Measurements from ENCODE around the gene ATP6V0E1. TPM values are rescaled to one million over a fixed set of nuclear protein-coding genes. Genes with fewer than 3 reads are reported as not detected.

The ATP6V0E1 gene
- total and polyA plus RNA-seq, 2 experiments from 2014 or later: 75.9 to 250 TPM

DNA sequence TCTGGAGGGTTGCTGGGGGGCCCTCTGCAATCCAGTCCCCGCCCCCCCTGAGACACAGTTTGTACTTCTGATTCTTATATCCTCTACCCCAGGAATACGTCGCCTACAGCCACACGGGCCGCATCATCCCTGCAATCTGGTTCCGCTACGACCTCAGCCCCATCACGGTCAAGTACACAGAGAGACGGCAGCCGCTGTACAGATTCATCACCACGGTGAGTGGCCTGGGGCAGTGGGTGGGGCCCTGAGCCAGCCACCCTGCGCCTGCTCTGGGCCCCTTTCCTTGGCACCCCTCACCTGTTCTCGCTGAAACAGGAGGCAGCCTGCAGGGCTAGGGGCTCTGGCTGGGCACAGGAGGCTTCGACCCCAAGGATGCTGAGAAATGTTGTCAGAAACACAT, 48.5 kb upstream of the ATP6V0E1 start:
- Mint-ChIP-seq H3K9me3 (no peaks in the 10 kb centered on the region), H3K4me3 (no peak overlapping the region), H3K4me1 (peaks cover 2% of the 10 kb centered on the region; the same call in 1 of the 3 replicates), H3K27me3 (ENCODE audit: insufficient read depth, low read depth, poor library complexity) (peaks cover 6% of the 10 kb centered on the region), H3K27ac (no peak overlapping the region), H3K36me3 (ENCODE audit: low read depth) (peaks cover 55% of the 10 kb centered on the region)
- no peaks in the 10 kb centered on the region for H3K4me1 ChIP-seq (ENCODE audit: insufficient read depth)
- H3K9me2 ChIP-seq (ENCODE audit: insufficient read depth): no peaks in the 10 kb centered on the region
- no peak overlapping the region for H3K4me3 ChIP-seq
- peaks cover 15% of the 10 kb centered on the region for H4K20me1 ChIP-seq (replicated peaks; ENCODE audit: insufficient read depth)
- H3K27ac ChIP-seq (ENCODE audit: low read depth): no peak overlapping the region
- H3K27me3 ChIP-seq (ENCODE audit: insufficient read depth): no peaks in the 10 kb centered on the region
- 0 out of 2 replicates have a peak, but pooled peaks cover 3% of the 10 kb centered on the region for H3F3A ChIP-seq (replicated peaks; ENCODE audit: low read depth)
- H3K79me2 ChIP-seq (replicated peaks; ENCODE audit: insufficient read depth): no peaks in the 10 kb centered on the region
- H3K4me2 ChIP-seq: no peak overlapping the region
- no peak overlapping the region for H2AFZ ChIP-seq
- ATAC-seq (no peak), DNase-seq (ENCODE audit: low spot score) (no peak)
- H3K36me3 ChIP-seq (ENCODE audit: insufficient read depth): peaks cover 5% of the 10 kb centered on the region; the same call in 1 of the 2 replicates
- TF ChIP-seq ZNF462 (CRISPR knock-in tag; IDR thresholded peaks at IDR 0.05): no peak
- TF ChIP-seq, protein P1, sequence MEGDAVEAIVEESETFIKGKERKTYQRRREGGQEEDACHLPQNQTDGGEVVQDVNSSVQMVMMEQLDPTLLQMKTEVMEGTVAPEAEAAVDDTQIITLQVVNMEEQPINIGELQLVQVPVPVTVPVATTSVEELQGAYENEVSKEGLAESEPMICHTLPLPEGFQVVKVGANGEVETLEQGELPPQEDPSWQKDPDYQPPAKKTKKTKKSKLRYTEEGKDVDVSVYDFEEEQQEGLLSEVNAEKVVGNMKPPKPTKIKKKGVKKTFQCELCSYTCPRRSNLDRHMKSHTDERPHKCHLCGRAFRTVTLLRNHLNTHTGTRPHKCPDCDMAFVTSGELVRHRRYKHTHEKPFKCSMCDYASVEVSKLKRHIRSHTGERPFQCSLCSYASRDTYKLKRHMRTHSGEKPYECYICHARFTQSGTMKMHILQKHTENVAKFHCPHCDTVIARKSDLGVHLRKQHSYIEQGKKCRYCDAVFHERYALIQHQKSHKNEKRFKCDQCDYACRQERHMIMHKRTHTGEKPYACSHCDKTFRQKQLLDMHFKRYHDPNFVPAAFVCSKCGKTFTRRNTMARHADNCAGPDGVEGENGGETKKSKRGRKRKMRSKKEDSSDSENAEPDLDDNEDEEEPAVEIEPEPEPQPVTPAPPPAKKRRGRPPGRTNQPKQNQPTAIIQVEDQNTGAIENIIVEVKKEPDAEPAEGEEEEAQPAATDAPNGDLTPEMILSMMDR (conservative IDR thresholded peaks at IDR 0.05; ENCODE audit: low read depth in 2 of 2): no peak
- no peak for TF ChIP-seq ZNF114 (CRISPR knock-in tag; IDR thresholded peaks at IDR 0.05)
- TF ChIP-seq NANOG (IDR thresholded peaks at IDR 0.05; ENCODE audit: borderline replicate concordance): no peak
- no peak for TF ChIP-seq JUNB (IDR thresholded peaks at IDR 0.05; ENCODE audit: unreplicated experiment)
- TF ChIP-seq EZH2 (IDR thresholded peaks at IDR 0.05; ENCODE audit: low read depth, unreplicated experiment): no peak
- no peak for TF ChIP-seq EZH2phosphoT487 (IDR thresholded peaks at IDR 0.05; ENCODE audit: unreplicated experiment)
- no peak for TF ChIP-seq ZNF331 (CRISPR knock-in tag; IDR thresholded peaks at IDR 0.05; ENCODE audit: low read depth)
- TF ChIP-seq STAT1 (IDR thresholded peaks at IDR 0.05; ENCODE audit: unreplicated experiment): no peak
- TF ChIP-seq, protein P2, sequence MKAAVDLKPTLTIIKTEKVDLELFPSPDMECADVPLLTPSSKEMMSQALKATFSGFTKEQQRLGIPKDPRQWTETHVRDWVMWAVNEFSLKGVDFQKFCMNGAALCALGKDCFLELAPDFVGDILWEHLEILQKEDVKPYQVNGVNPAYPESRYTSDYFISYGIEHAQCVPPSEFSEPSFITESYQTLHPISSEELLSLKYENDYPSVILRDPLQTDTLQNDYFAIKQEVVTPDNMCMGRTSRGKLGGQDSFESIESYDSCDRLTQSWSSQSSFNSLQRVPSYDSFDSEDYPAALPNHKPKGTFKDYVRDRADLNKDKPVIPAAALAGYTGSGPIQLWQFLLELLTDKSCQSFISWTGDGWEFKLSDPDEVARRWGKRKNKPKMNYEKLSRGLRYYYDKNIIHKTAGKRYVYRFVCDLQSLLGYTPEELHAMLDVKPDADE (IDR thresholded peaks at IDR 0.05): no peak
- TF ChIP-seq, protein P3, sequence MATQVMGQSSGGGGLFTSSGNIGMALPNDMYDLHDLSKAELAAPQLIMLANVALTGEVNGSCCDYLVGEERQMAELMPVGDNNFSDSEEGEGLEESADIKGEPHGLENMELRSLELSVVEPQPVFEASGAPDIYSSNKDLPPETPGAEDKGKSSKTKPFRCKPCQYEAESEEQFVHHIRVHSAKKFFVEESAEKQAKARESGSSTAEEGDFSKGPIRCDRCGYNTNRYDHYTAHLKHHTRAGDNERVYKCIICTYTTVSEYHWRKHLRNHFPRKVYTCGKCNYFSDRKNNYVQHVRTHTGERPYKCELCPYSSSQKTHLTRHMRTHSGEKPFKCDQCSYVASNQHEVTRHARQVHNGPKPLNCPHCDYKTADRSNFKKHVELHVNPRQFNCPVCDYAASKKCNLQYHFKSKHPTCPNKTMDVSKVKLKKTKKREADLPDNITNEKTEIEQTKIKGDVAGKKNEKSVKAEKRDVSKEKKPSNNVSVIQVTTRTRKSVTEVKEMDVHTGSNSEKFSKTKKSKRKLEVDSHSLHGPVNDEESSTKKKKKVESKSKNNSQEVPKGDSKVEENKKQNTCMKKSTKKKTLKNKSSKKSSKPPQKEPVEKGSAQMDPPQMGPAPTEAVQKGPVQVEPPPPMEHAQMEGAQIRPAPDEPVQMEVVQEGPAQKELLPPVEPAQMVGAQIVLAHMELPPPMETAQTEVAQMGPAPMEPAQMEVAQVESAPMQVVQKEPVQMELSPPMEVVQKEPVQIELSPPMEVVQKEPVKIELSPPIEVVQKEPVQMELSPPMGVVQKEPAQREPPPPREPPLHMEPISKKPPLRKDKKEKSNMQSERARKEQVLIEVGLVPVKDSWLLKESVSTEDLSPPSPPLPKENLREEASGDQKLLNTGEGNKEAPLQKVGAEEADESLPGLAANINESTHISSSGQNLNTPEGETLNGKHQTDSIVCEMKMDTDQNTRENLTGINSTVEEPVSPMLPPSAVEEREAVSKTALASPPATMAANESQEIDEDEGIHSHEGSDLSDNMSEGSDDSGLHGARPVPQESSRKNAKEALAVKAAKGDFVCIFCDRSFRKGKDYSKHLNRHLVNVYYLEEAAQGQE (IDR thresholded peaks at IDR 0.05; ENCODE audit: unreplicated experiment): no peak
- TF ChIP-seq POLR2AphosphoS5 (IDR thresholded peaks at IDR 0.05; ENCODE audit: low read depth): no peak
- no peak for TF ChIP-seq CREB1 (CRISPR knock-in tag; IDR thresholded peaks at IDR 0.05; ENCODE audit: low read depth)

Measured in GM23338 (cell line).